Upper lobe of right lung (tissue), 1 donor: ENCODE data around the gene ARHGAP20. TPM values are rescaled to one million over a fixed set of nuclear protein-coding genes. Genes with fewer than 3 reads are reported as not detected.
A peak's percentile ranks its signal among the peaks of the same experiment; 100 is the strongest.

ENCODE experiments used
- ATAC-seq: fragments of 200-7000 bp; cut with Tn5 transposase; one replicate; pipeline ENCODE4 v1.9.1; 2020; ENCODE audit warnings: mild to moderate bottlenecking, moderate library complexity
- DNase-seq: peaks from one replicate; pipeline ENCODE4 v3.0.0-alpha.2; 2020
- H3K27ac ChIP-seq: fragments of 200-600 bp; one replicate; pipeline ENCODE4 v1.8.0; 2022
- H3K27me3 ChIP-seq: fragments of 200-600 bp; one replicate; pipeline ENCODE4 v1.8.0; 2022; ENCODE audit warnings: mild to moderate bottlenecking
- H3K36me3 ChIP-seq: fragments of 200-600 bp; one replicate; pipeline ENCODE4 v1.8.0; 2022
- H3K4me1 ChIP-seq: fragments of 200-600 bp; one replicate; pipeline ENCODE4 v1.8.0; 2022
- H3K4me3 ChIP-seq: fragments of 200-600 bp; one replicate; pipeline ENCODE4 v1.8.0; 2022; ENCODE audit warnings: mild to moderate bottlenecking
- H3K9me3 ChIP-seq: fragments of 200-600 bp; one replicate; pipeline ENCODE4 v1.8.0; 2022
- CTCF ChIP-seq: fragments of 200-600 bp; IDR thresholded peaks from one replicate; pipeline ENCODE4 v1.8.0; 2022; ENCODE audit warnings: antibody characterized with exemption
- intact Hi-C: fragments of 100-400 bp; cut with DNase I; formaldehyde crosslinking; loops from one replicate; pipeline ENCODE4 v1.11.0; 2022
- total RNA-seq: library from RNA; stranded (reverse); fragmentation: NEBNext Ultra II Directional; extraction: Animal tissue kit (Norgen Biotek cat#: 25700); gene quantifications from one replicate; pipeline ENCODE4 v1.2.1, GENCODE V29; 2021
- donor health status: DM: no; HTN: yes; CAD: no; lungs with severe emphysema.

ARHGAP20 gene
- total RNA-seq, 1 donor from 2014 or later: 6.6 TPM

- Histone ChIP-seq H3K9me3 (no peaks in the 10 kb centered on the region), H3K36me3 (no peaks in the 10 kb centered on the region), H3K4me3 (no peak overlapping the region), H3K27ac (no peak overlapping the region), H3K27me3 (no peaks in the 10 kb centered on the region), H3K4me1 (no peaks in the 10 kb centered on the region)
- peak; percentile 82 for ATAC-seq
- intact Hi-C loops: no loop called here
- no peak for TF ChIP-seq CTCF
- DNase-seq: peak; percentile 70
Measured at GRCh38 chr11:110565357-110566336, 146.6 kb downstream of the ARHGAP20 start.

DNA sequence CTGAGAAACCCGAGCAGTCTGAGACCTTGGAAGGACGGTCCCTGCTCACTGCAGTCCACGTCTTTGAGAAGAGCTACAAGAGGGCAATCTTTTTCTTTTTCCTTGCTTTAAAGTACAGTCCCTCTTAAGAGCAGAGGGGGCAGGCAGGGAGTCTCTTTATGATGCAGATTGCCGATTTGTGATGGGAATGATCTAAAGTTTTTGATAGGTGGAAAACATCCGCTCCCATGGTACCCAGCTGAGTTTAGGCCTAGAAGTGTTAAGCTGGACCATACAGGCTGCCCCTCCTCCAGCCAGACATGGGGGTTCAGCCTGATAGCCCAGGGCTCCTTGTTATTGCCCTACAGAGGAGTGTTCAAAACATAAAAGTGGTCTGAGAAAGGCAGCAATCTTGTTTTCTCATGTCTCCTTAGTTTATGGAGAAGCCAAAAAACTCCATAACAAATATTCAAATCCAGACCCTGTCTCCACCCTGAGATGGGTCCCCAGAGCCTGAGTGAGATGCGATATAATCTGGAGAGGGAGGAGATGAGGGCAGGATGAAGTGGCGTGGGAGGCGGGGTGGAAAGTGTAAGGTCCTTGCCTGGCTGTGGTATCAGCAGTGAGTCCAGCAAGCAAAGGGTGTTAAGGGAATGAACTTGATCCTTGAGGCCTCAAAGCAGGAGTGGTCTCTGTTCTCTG, 147.4 kb downstream of the ARHGAP20 start:
- H3K27ac ChIP-seq: no peak overlapping the region
- H3K36me3 ChIP-seq: no peaks in the 10 kb centered on the region
- ATAC-seq (no peak), DNase-seq (no peak)
- intact Hi-C loops: no loop called here
- H3K4me3 ChIP-seq: no peak overlapping the region
- no peaks in the 10 kb centered on the region for H3K27me3 ChIP-seq
- H3K4me1 ChIP-seq: no peaks in the 10 kb centered on the region
- no peaks in the 10 kb centered on the region for H3K9me3 ChIP-seq
- TF ChIP-seq CTCF: no peak

GRCh38 chr11:110544779-110545178, 167.5 kb downstream of the ARHGAP20 start:
- H3K27ac ChIP-seq: no peak overlapping the region
- no peaks in the 10 kb centered on the region for H3K4me1 ChIP-seq
- no peak for ATAC-seq
- no peaks in the 10 kb centered on the region for H3K9me3 ChIP-seq
- no peak for DNase-seq
- no peaks in the 10 kb centered on the region for H3K27me3 ChIP-seq
- intact Hi-C loops: no loop called here
- no peak overlapping the region for H3K4me3 ChIP-seq
- no peaks in the 10 kb centered on the region for H3K36me3 ChIP-seq
- no peak for TF ChIP-seq CTCF

- no peaks in the 10 kb centered on the region for H3K4me1 ChIP-seq
- no peak for DNase-seq
- H3K27ac ChIP-seq: no peak overlapping the region
- H3K36me3 ChIP-seq: no peaks in the 10 kb centered on the region
- ATAC-seq: no peak
- H3K9me3 ChIP-seq: no peaks in the 10 kb centered on the region
- intact Hi-C loops: no loop called here
- no peak overlapping the region for H3K4me3 ChIP-seq
- no peak for TF ChIP-seq CTCF
- H3K27me3 ChIP-seq: no peaks in the 10 kb centered on the region
Measured at GRCh38 chr11:110538154-110538553, 174.1 kb downstream of the ARHGAP20 start.

DNA sequence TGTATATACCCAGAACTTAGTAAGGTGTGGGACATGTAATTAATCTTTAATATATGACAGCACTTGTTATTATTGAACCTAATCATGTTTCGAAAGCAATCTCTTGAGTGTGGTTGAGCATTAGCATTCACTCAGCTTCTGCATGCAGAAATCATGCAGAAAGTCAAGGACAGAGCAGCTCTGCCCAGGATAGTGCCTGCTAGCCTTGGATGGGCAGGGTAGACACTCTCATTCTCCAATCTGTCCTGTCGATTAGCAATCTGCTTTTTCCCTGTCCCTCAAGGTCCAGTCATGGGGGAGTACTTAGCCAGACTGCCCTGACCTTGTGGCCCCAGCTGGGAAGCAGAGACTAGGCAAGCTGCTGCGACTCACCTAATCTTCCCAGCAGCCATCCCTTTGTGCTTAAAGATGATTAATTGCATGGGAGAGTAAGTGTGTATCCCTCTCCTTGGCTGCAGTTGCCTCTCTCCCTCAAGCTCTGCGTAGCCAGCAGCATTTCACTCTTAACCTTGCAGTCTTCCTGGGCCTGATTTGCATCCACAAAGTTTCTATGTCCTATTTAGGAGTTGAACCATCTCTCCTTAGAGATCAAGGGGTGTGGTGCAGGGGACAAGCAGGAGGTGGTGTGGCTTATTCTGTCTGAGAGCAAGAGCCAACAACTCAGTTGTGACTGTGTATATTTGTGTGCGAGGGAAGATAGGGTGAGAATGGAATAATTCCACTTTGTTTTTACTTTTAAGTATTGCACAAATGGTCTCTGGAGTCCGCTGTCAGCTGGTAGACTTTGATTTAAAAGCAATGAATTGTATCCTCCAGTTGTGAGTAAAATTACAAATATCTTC, 181.1 kb downstream of the ARHGAP20 start:
- Histone ChIP-seq H3K4me3 (no peak overlapping the region), H3K9me3 (no peaks in the 10 kb centered on the region), H3K27me3 (no peaks in the 10 kb centered on the region), H3K27ac (no peak overlapping the region), H3K4me1 (no peaks in the 10 kb centered on the region), H3K36me3 (no peaks in the 10 kb centered on the region)
- intact Hi-C loops: no loop called here
- no peak for TF ChIP-seq CTCF
- DNase-seq (no peak), ATAC-seq (no peak)
